HG03565 (cell line): ENCODE results near the gene WDR37.
A peak's percentile ranks its signal among the peaks of the same experiment; 100 is the strongest.
"Not testable (repeated sequence)": the region's sequence is repeated elsewhere in the genome, so short reads cannot be mapped to it uniquely, and the experiment has no call there.

Experiments
- ATAC-seq: cut with Tn5 transposase; IDR thresholded peaks from one replicate; pipeline ENCODE4 v1.9.1; 2021; ENCODE audit warnings: mild to moderate bottlenecking, moderate library complexity; ENCODE audit not compliant: unreplicated experiment

The WDR37 gene

GRCh38 chr10:1041514-1041913 is 14.7 kb upstream of the WDR37 start:
- no peak for ATAC-seq

GRCh38 chr10:1043532-1043995 is 12.6 kb upstream of the WDR37 start:
- peak; percentile 62 for ATAC-seq

- ATAC-seq, result no peak
Observed at GRCh38 chr10:1044146-1044545, 12.0 kb upstream of the WDR37 start.

- ATAC-seq, result no peak
Observed at GRCh38 chr10:1044964-1045363, 11.2 kb upstream of the WDR37 start.

- ATAC-seq, result no peak
Observed at GRCh38 chr10:1045415-1045814, 10.8 kb upstream of the WDR37 start.

- ATAC-seq, result no peak
Observed at GRCh38 chr10:1047937-1048336, 8.2 kb upstream of the WDR37 start.

GRCh38 chr10:1048349-1048731 is 7.8 kb upstream of the WDR37 start:
- peak; percentile 0 for ATAC-seq

GRCh38 chr10:1048732-1049424 is 7.3 kb upstream of the WDR37 start, which contains the start of gene IDI1:
IDI1 (minus strand) TSS chr10:1049119; CDS start chr10:1049003, 116 bp downstream.
- peak; percentile 77 for ATAC-seq

GRCh38 chr10:1049425-1049958 is 6.7 kb upstream of the WDR37 start:
- no peak for ATAC-seq

GRCh38 chr10:1050145-1050544 is 6.0 kb upstream of the WDR37 start:
- ATAC-seq, result no peak

- no peak for ATAC-seq
Observed at GRCh38 chr10:1050554-1050953, 5.6 kb upstream of the WDR37 start.

GRCh38 chr10:1054684-1055083 is 1.5 kb upstream of the WDR37 start:
- ATAC-seq, result no peak

GRCh38 chr10:1057106-1057657 is 997 bp downstream of the WDR37 start:
- ATAC-seq, result no peak

GRCh38 chr10:1058017-1058416 is 1.8 kb downstream of the WDR37 start:
- no peak for ATAC-seq

GRCh38 chr10:1059902-1060301 is 3.7 kb downstream of the WDR37 start:
- no peak for ATAC-seq

- no peak for ATAC-seq
Observed at GRCh38 chr10:1061930-1062774, 6.0 kb downstream of the WDR37 start.

GRCh38 chr10:1063232-1063865 is 7.2 kb downstream of the WDR37 start:
- ATAC-seq, result no peak

- ATAC-seq, result no peak
Observed at GRCh38 chr10:1064964-1065247, 8.7 kb downstream of the WDR37 start.

GRCh38 chr10:1066734-1067133 is 10.5 kb downstream of the WDR37 start:
- not testable (repeated sequence) for ATAC-seq

GRCh38 chr10:1068380-1069361 is 12.5 kb downstream of the WDR37 start:
- ATAC-seq, result no peak
